ENCODE results near the gene NCKAP5.

Gene NCKAP5

DNA sequence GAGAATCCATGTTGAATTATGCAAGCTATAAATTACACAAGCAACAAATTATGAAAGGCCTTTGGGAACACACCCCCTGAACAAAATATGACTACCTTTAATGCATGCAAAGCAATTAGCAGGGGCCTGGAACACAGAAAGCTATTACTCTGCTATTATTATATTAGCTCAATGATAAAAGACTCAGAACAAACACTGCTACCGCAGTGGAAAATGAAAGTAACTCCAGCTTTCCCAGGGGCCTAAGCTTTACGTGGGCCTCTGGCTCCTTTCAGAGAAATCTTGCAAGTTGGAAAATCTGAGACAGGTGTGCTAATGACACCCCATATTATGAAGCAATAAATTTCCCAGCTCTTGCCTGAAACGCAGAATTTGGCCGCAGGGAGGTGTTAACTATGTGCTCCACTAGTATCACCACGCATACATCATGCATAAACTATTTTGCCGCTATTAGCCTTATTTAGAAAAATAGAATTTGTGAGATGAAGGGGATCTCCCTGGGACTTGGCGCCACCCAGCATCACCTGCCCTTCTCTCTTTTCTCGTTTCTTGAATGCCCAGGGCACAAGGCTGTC lies 576.7 kb downstream of the NCKAP5 start:
- no peak for DNase-seq (ENCODE audit: low read depth)
- no peak for TF ChIP-seq CTCF (conservative IDR thresholded peaks at IDR 0.05; ENCODE audit: control insufficient read depth, insufficient read depth, low read depth, low read length)
- H3K4me3 ChIP-seq (ENCODE audit: control insufficient read depth, low read depth, low read length), result no peak overlapping the region

DNA sequence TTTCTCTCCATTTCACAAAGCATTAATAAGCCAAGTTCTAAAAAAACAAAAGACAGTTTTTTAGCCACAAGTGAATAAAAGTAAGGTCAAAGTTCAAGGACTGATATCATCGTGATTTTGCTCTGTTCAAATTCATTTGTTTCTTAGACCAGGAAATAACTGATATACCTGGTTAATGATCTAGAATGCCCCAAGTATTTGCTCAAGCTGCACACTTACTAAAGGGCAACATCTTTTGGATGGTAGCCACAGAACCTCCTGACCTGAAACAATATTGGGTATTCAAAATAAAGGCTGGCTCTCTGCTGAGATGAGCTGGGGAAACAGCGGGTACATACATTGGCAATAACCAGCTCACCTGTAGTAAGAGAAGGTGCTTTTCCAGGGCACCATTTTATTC lies 583.5 kb downstream of the NCKAP5 start:
- DNase-seq (ENCODE audit: low read depth), result no peak
- H3K4me3 ChIP-seq (ENCODE audit: control insufficient read depth, low read depth, low read length), result no peak overlapping the region
- TF ChIP-seq CTCF (conservative IDR thresholded peaks at IDR 0.05; ENCODE audit: control insufficient read depth, insufficient read depth, low read depth, low read length), result no peak

- H3K4me3 ChIP-seq (ENCODE audit: control insufficient read depth, low read depth, low read length), result no peak overlapping the region
- no peak for TF ChIP-seq CTCF (conservative IDR thresholded peaks at IDR 0.05; ENCODE audit: control insufficient read depth, insufficient read depth, low read depth, low read length)
- no peak for DNase-seq (ENCODE audit: low read depth)
Measured at GRCh38 chr2:132980304-132980703, 588.0 kb downstream of the NCKAP5 start.

GRCh38 chr2:132979339-132980093 lies 588.7 kb downstream of the NCKAP5 start:
- TF ChIP-seq CTCF (conservative IDR thresholded peaks at IDR 0.05; ENCODE audit: control insufficient read depth, insufficient read depth, low read depth, low read length), result no peak
- no peak for DNase-seq (ENCODE audit: low read depth)
- H3K4me3 ChIP-seq (ENCODE audit: control insufficient read depth, low read depth, low read length), result no peak overlapping the region

GRCh38 chr2:132978840-132979239 lies 589.4 kb downstream of the NCKAP5 start:
- no peak for TF ChIP-seq CTCF (conservative IDR thresholded peaks at IDR 0.05; ENCODE audit: control insufficient read depth, insufficient read depth, low read depth, low read length)
- H3K4me3 ChIP-seq (ENCODE audit: control insufficient read depth, low read depth, low read length), result no peak overlapping the region
- no peak for DNase-seq (ENCODE audit: low read depth)

DNA sequence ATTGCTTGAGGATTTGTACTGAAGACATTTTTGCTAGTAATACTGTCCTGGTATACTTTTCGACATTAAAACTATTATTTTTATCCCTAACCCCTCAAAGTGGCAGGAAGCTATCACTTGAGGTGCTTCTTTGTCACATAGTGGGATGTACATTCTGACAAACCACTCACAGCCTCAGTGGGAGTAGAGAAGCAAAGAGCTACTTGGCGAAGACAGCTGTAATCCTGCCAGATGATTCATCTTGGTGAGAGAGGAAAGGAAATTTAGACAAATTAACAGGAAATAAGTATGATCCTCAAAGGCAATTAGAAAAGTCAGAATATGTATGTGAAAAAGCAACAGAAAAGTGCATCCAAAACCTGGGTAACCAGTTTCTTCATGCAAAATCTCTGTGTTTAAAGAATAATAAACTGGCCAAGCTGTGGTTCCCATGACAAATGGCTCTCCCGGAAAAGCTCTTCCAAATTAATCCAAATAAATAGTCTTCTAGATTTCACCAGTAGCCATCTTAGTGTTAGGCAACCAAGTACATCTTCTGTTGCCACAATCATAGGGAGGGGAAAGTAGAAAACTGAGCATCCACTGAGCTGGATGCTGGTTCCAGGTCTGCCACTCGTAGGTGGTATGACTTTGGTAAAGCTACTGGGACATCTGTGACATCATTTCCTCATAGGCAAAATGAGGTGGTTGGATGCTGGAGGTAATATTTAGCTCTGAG lies 590.3 kb downstream of the NCKAP5 start:
- H3K4me3 ChIP-seq (ENCODE audit: control insufficient read depth, low read depth, low read length), result no peak overlapping the region
- peak; percentile 1 for DNase-seq (ENCODE audit: low read depth)
- no peak for TF ChIP-seq CTCF (conservative IDR thresholded peaks at IDR 0.05; ENCODE audit: control insufficient read depth, insufficient read depth, low read depth, low read length)

All from fibroblast of mammary gland (primary cell).